Activated T-cell treated with anti-CD3 and anti-CD28 coated beads, Interleukin-2, amount 50 U/mL, for 4 hours (primary cell): ENCODE measurements around the gene FXYD1. TPM values are rescaled to one million over a fixed set of nuclear protein-coding genes. Genes with fewer than 3 reads are reported as not detected.

ENCODE experiments used
- ATAC-seq, 2 donors: fragments of 200-7000 bp; cut with Tn5 transposase; one replicate each; pipeline ENCODE4 v1.10.0; 2021
- DNase-seq: peaks from one replicate; pipeline ENCODE4 v3.0.0-alpha.2; 2020
- H3K27me3 Mint-ChIP-seq: one replicate; pipeline ENCODE4 v1.8.0; 2021; ENCODE audit warnings: low read depth, mixed read lengths
- H3K36me3 Mint-ChIP-seq: one replicate; pipeline ENCODE4 v1.8.0; 2022; ENCODE audit warnings: mixed read lengths; ENCODE audit not compliant: insufficient read depth
- H3K4me1 Mint-ChIP-seq: one replicate; pipeline ENCODE4 v1.8.0; 2021; ENCODE audit warnings: low read depth, mixed read lengths
- H3K4me3 Mint-ChIP-seq: one replicate; pipeline ENCODE4 v1.8.0; 2021; ENCODE audit warnings: mild to moderate bottlenecking, moderate library complexity, mixed read lengths
- H3K9me3 Mint-ChIP-seq: one replicate; pipeline ENCODE4 v1.8.0; 2021; ENCODE audit warnings: mixed read lengths
- total RNA-seq, 3 donors: library from RNA; stranded (reverse); gene quantifications; one replicate each; pipeline ENCODE4 v1.2.1, GENCODE V29; 2021

Gene FXYD1
- total RNA-seq, 3 donors from 2014 or later = 0.95 to 1.6 (median 1.4) TPM

DNA sequence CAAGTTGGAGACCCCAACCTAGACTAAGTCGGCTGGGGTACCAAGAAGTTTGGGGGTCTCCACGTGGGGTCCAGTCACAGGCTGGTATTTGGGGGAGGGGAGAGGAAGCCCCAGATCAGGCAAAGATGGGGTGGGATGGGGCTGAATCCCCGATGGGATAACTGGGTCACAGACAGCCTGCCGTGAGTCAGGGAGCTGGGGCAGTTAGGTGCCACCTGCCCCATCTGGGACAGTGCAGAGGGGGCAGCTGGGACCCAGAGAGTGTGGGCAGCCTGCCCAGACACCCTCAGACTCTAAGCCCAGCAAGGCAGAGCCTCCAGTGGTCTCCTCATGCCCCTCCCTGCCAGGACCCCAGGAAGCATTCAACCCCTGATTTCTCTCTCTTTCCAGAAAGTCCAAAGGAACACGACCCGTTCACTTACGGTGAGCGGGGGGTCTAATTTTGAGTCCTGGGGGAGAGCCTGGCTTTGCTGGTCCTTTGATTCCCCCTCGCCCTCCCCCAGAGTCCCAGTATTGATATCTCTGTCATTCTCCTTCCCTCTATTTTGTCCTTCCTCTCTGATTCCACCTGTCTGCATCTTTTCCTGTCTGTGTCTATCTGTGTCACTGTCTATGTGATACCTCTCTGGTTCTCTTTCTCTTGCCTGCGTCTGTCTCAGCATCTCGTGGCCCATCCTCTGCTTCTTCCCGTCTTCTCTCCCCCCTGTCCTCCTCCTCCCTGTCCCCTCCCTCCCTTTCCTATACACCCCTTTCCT lies 1.8 kb downstream of the FXYD1 start:
- Mint-ChIP-seq H3K36me3 (no peaks in the 10 kb centered on the region), H3K4me1 (peaks cover 36% of the 10 kb centered on the region), H3K9me3 (no peaks in the 10 kb centered on the region), H3K27me3 (no peaks in the 10 kb centered on the region), H3K4me3 (no peak overlapping the region)
- DNase-seq = no peak
- no peak for ATAC-seq

DNA sequence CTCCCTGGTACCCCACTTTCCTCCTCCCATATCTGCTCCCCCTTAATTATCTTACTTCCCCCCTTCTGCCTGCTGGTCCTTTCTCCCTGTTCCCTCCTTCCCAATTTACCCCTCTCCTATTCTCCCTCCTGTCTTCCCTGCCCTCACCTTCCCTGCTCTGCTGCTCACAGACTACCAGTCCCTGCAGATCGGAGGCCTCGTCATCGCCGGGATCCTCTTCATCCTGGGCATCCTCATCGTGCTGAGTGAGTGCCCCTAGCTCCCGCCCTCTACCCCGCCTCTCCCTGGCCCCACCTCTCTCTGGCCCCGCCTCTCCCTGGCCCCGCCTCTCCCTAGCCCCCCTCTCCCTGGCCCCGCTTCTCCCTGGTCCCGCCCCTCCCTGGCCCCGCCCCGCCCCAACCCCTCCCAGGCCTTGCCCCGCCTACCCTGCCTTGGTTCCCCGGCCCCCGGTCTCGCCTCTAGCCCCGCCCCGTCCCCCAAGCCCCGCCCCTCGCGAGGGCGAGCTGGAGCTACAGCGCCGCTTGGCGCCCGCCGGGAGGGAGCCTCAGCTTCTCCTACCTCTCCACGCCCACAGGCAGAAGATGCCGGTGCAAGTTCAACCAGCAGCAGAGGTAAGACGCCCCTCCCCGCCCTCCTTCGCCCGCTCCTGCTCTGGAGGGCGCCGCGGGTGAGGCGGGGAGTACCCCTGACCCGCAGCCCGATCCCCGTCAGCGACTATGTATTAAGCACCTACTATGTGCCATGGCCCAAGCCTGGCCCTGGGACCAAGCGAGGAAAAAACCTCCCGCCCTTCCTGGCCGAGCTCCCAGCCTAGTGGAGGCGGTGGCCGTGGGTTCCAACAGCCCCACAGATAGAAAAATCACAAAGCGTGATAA lies 2.6 kb downstream of the FXYD1 start:
- Mint-ChIP-seq H3K36me3 (no peaks in the 10 kb centered on the region), H3K9me3 (no peaks in the 10 kb centered on the region)

DNA sequence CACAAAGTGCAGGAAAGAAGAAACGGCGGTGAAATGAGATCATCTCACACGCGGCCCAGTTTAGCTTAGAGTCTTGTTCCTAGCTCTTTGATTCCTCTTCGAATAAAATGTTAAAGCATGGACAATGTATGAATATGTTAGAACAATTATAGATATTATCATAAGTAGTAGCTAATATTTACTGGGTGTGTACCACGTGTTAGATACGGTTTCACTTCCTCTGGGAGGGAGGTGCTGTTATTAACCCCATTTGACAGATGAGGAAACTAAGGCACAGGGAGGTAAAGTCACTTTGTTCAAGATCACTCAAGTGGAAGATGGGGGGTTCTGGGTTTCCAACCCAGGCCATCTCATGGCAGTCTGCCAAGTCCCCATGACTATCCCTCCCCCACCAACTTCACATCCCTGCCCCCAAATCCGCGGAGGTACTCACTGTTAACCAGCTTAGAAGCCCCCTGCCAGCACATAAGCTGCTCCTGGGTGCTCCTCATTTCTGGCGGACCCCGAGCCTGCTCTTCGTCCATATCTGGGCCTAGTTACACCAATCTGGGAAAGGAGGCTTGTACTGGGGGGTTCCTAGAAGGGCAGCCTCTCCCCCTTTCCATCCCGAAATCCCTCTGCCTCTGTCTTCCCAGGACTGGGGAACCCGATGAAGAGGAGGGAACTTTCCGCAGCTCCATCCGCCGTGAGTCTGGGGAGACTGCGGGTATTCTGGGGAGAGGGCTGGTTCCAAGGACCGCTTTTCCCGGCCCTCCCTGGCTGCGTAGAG lies 3.4 kb downstream of the FXYD1 start:
- H3K36me3 Mint-ChIP-seq = no peaks in the 10 kb centered on the region
- peaks cover 34% of the 10 kb centered on the region for H3K4me1 Mint-ChIP-seq
- no peaks in the 10 kb centered on the region for H3K9me3 Mint-ChIP-seq
- ATAC-seq = peak; percentile 7 to 8
- DNase-seq = no peak
- no peaks in the 10 kb centered on the region for H3K27me3 Mint-ChIP-seq
- H3K4me3 Mint-ChIP-seq = peak overlapping the region; percentile 76

More for the DNA sequence above, 2.6 kb downstream of the FXYD1 start:
- ATAC-seq (peak; percentile 87 to 90), DNase-seq (peak; percentile 97)
- Mint-ChIP-seq H3K4me1 (peaks cover 34% of the 10 kb centered on the region), H3K27me3 (no peaks in the 10 kb centered on the region), H3K4me3 (peak overlapping the region; percentile 76)

DNA sequence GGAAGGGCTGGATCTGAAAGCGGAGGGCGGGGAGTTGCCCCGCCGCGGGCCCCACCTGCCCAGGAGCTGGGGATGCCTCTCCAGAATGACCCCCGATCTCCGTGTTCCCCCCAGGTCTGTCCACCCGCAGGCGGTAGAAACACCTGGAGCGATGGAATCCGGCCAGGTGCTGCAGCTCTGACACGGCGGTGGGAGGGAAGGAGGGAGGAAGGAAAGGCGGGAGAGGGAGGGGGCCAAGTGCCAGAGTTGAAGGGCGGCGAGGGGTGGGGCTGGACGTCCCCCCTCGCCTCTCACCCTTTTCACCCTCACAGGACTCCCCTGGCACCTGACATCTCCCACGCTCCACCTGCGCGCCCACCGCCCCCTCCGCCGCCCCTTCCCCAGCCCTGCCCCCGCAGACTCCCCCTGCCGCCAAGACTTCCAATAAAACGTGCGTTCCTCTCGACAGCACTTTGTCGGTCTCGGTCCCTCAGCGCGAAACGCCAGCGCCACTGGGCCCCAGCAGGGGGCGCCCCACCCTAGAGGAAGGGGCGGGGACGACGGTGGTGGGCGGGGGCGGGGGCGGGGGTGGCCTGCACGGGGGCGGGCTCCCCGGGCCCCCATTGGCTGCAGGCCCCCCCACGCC lies 4.1 kb downstream of the FXYD1 start:
- Mint-ChIP-seq H3K36me3 (no peaks in the 10 kb centered on the region), H3K4me3 (peak overlapping the region; percentile 76), H3K27me3 (no peaks in the 10 kb centered on the region), H3K4me1 (peaks cover 31% of the 10 kb centered on the region), H3K9me3 (no peaks in the 10 kb centered on the region)
- ATAC-seq = peak in 1 of 2 donors; percentile 15
- peak; percentile 70 for DNase-seq

DNA sequence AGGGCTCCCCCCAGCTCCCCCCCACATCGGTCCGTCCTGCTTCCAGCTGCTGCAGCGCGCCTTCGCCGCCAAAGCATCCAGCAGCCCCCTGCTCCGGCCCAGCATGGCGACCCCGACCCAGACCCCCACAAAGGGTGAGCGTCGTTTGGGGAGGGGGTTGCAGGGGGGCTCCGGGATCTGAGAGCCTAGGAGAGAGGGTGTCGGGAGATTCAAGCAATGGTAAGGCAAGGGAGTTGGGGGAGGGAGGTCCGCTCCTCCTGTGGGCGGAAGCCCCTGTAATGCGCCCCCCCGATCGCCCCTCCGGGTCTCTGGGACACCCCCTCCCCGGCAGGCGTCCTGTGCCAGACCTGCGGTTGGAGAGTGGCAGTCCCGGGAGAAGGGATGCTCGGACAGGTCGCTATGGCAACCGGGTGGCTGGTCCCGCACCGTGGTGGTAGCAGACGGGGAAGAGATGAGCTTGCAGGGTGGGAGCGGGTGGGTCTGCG lies 4.6 kb downstream of the FXYD1 start, which contains the start of gene FXYD7:
Gene FXYD7 (plus strand): TSS at position 25 of the 485 bp plus-strand sequence. CDS start 79 bp downstream, at position 104.
- H3K4me1 Mint-ChIP-seq = peaks cover 31% of the 10 kb centered on the region
- DNase-seq = no peak
- H3K27me3 Mint-ChIP-seq = no peaks in the 10 kb centered on the region
- H3K9me3 Mint-ChIP-seq = no peaks in the 10 kb centered on the region
- no peak for ATAC-seq
- H3K4me3 Mint-ChIP-seq = peak within 1 kb of the TSS; percentile 76
- H3K36me3 Mint-ChIP-seq = no peaks in the 10 kb centered on the region

DNA sequence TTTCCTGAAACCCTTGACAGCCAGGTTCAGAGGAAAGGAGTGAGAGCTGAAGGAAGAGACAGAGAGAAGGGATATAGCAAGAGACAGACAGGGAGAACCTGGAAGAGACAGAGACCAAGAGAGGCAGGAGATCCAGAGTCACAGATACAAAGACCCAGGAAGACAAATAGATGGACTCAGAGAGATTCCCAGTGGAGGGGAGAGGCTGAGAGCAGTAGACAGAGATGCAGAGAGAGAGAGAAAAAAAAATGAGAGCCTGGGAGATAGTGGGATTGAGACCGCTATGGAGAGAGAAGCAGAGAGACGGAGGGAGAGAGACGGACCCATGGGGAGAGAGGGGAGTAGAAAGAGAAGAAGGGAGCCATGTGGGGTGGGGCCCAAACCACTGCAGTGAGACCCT lies 5.2 kb downstream of the FXYD1 start:
- H3K9me3 Mint-ChIP-seq = no peaks in the 10 kb centered on the region
- no peaks in the 10 kb centered on the region for H3K36me3 Mint-ChIP-seq
- no peaks in the 10 kb centered on the region for H3K27me3 Mint-ChIP-seq
- no peak for ATAC-seq
- no peak for DNase-seq
- H3K4me3 Mint-ChIP-seq = no peak overlapping the region
- H3K4me1 Mint-ChIP-seq = peaks cover 31% of the 10 kb centered on the region

DNA sequence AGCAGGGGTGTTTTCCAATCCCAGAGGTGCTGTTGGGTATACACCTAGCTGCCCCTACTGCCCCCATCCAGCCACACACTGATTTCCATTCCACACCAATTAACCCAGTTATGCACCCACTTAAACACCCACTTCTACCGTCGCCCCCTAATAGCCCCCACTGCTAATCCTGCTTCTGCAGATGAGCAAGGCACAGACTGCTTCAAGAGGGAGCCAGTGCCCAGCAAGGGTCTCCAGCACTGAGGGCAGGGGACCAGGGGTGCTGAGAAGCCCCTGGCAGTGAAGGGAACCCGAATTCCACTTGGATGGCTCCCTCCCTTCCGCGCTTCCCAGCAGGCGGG lies 5.6 kb downstream of the FXYD1 start:
- Mint-ChIP-seq H3K36me3 (no peaks in the 10 kb centered on the region), H3K4me3 (no peak overlapping the region), H3K4me1 (peaks cover 31% of the 10 kb centered on the region)

DNA sequence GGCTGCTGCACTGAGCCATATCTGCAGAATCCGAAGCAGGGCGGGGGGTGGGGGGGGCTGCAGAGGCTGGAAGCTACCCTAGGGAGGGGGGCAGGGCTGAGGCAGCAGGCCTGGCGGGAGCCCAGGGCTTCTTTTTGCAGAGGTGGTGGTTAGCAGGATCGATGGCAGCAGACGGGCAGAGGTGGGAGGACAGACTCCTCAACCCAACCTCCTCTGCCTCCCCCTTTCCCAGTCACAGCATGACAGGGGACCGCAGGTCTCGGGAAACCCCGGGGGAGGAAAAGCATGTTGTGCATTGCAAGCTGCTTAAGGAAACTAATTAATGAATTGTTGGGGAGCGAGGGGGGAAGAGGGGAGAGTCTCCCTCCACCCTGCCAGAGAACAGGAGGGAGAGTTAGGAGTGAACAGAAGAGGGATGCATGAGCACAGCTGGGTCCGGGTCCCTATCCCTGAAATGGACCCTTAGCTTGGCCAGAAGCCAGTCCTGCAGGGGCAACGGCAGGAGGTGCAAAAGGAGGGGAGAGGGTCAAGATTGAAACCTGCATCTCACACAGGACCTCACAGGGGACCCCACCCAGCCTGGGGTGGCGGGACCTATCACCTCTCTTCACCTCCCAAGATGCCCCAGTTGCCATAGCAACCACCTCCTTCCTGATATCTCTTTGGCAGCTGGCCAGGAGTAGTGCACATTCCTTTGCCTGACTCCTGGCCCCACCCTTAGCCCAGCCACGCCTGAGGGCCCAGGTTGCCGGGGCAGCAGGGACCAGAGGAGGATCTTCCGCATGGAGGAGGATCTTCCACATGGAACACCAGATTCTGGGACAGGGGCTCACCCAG lies 6.2 kb downstream of the FXYD1 start:
- Mint-ChIP-seq H3K4me1 (peaks cover 31% of the 10 kb centered on the region), H3K9me3 (no peaks in the 10 kb centered on the region), H3K27me3 (no peaks in the 10 kb centered on the region), H3K36me3 (no peaks in the 10 kb centered on the region), H3K4me3 (no peak overlapping the region)
- DNase-seq (no peak), ATAC-seq (no peak)

More for the DNA sequence above, 5.6 kb downstream of the FXYD1 start:
- no peaks in the 10 kb centered on the region for H3K9me3 Mint-ChIP-seq
- no peak for ATAC-seq
- DNase-seq = no peak
- no peaks in the 10 kb centered on the region for H3K27me3 Mint-ChIP-seq

DNA sequence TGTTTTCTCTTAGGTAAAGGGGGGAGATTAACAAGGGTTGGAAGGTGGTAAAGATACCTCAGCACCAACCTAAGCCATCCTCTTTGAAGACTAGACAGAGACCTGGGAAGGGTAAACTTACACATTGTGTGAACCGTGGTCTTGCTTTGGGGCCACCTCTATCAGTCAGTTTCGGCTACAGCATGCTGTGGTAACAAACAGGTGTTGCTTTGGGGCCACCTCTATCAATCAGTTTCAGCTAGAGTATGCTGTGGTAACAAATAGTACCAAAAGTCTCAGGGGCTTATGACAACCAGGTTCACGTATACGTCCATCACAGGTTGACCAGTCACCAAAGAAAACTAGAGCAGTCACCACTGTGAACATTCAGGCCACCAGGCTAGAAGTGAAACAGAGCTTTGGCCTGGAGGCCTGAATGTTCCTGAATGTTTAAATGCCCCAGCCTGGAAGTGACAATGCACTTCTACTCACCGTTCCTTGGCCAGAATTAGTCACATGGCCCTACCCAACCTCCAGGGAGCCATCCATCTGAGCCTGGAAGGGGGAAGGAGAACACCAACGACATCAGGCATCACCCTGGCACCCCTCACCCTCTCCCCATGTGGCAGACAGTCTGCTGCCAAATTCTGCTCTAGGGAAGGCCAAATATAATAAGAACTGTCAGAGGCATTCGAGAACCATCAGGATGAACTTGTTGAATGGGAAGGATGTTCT lies 8.3 kb downstream of the FXYD1 start:
- H3K9me3 Mint-ChIP-seq = no peaks in the 10 kb centered on the region
- H3K36me3 Mint-ChIP-seq = no peaks in the 10 kb centered on the region
- no peak overlapping the region for H3K4me3 Mint-ChIP-seq
- H3K27me3 Mint-ChIP-seq = no peaks in the 10 kb centered on the region
- ATAC-seq = no peak
- peaks cover 20% of the 10 kb centered on the region for H3K4me1 Mint-ChIP-seq
- DNase-seq = no peak

DNA sequence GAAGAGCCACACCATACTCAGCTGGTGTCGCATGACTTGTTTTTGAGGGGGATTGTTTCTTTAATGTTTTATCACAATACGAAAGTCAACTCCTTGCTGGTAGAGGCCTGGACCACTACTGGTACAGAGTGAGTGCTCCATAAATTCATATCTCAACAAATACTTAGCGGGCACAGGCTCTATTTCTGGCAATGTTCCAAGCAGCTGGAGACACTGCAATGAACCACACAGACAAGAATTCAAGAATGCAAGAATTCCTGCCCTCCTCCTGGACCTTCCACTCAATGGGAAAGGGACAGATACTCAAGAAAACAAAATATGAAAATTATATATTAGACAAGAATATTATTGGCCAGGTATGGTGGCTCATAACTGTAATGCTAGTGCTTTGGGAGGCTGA lies 10.8 kb downstream of the FXYD1 start:
- Mint-ChIP-seq H3K4me3 (no peak overlapping the region), H3K27me3 (no peaks in the 10 kb centered on the region), H3K36me3 (no peaks in the 10 kb centered on the region), H3K4me1 (peaks cover 14% of the 10 kb centered on the region), H3K9me3 (no peaks in the 10 kb centered on the region)
- DNase-seq (no peak), ATAC-seq (no peak)

DNA sequence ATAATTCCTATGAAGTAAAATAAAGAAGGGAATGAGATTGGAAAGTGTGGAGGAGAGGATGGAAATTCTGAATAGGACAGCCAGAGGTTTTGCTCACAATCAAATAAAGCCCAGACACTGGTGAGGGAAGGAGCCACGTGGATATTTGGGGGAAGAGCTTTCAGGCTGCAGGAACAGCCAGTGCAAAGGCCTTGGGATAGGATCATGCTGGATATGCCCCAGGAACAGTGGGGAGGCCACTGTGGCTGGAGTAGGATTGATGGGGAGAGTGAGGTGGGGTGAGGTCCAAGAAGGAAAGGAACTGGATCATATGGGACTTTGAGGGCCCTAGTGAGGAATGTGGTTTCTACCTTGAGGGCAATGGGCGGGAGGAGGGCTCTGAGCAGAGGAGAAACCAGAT lies 11.8 kb downstream of the FXYD1 start:
- DNase-seq (no peak), ATAC-seq (no peak)
- Mint-ChIP-seq H3K4me3 (no peak overlapping the region), H3K9me3 (no peaks in the 10 kb centered on the region), H3K36me3 (no peaks in the 10 kb centered on the region), H3K4me1 (peaks cover 8% of the 10 kb centered on the region), H3K27me3 (no peaks in the 10 kb centered on the region)

DNA sequence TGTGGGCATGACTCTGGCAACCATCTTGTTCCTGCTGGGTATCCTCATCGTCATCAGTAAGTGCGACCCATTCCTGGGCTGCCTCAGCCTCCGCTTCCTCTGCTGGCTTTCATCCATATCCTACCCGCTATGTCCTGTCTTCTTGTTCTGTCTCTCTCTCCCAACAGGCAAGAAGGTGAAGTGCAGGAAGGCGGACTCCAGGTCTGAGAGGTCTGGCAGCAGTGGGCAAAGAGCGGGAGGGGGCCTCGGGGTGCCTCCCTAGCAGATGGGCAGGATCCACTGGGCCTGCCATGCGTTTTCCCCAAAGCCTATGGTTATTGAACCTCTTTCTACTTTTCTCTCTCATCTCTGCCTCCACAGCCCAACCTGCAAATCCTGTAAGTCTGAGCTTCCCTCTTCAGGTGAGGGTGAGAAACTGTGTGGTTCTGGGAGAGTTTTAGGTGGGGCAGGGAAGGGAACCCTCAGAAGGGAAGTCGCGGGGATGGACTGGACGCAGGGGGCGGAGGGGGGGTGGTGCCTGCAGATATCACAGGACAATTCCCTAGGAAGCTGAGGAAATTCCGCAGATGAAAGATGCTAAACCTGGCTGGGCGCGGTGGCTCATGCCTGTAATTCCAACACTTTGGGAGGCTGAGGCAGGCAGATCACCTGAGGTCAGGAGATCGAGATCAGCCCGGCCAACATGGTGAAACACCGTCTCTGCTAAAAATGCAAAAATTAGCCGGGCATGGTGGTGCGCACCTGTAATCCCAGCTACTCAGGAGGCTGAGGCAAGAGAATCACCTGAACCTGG lies 12.8 kb downstream of the FXYD1 start:
- DNase-seq = no peak
- Mint-ChIP-seq H3K27me3 (no peaks in the 10 kb centered on the region), H3K9me3 (no peaks in the 10 kb centered on the region), H3K36me3 (peaks cover 8% of the 10 kb centered on the region), H3K4me1 (peaks cover 16% of the 10 kb centered on the region), H3K4me3 (no peak overlapping the region)
- no peak for ATAC-seq
